HG02884 (cell line): ENCODE measurements around the gene C4orf51.
"Not testable (repeated sequence)": the region's sequence is repeated elsewhere in the genome, so short reads cannot be mapped to it uniquely, and the experiment has no call there.

Source experiments
- ATAC-seq: cut with Tn5 transposase; IDR thresholded peaks from one replicate; pipeline ENCODE4 v1.9.1; 2021; ENCODE audit warnings: mild to moderate bottlenecking, moderate library complexity; ENCODE audit not compliant: unreplicated experiment

C4orf51 gene

GRCh38 chr4:145679991-145680455 is at the start of gene C4orf51:
Gene C4orf51 (plus strand): TSS chr4:145680146. CDS start chr4:145680204, 58 bp downstream.
- no peak for ATAC-seq

- no peak for ATAC-seq
Observed at GRCh38 chr4:145635117-145635516, 44.8 kb upstream of the C4orf51 start.

GRCh38 chr4:145635630-145636029 is 44.3 kb upstream of the C4orf51 start:
- ATAC-seq: no peak

- ATAC-seq: no peak
Observed at GRCh38 chr4:145639186-145639698, 40.7 kb upstream of the C4orf51 start.

- not testable (repeated sequence) for ATAC-seq
Observed at GRCh38 chr4:145640236-145640635, 39.7 kb upstream of the C4orf51 start.

- ATAC-seq: no peak
Observed at GRCh38 chr4:145643295-145643694, 36.7 kb upstream of the C4orf51 start.

- no peak for ATAC-seq
Observed at GRCh38 chr4:145644699-145645098, 35.2 kb upstream of the C4orf51 start.

- no peak for ATAC-seq
Observed at GRCh38 chr4:145656156-145656555, 23.8 kb upstream of the C4orf51 start.

GRCh38 chr4:145660064-145660463 is 19.9 kb upstream of the C4orf51 start:
- no peak for ATAC-seq

- no peak for ATAC-seq
Observed at GRCh38 chr4:145663194-145663593, 16.8 kb upstream of the C4orf51 start.

- ATAC-seq: no peak
Observed at GRCh38 chr4:145665773-145666172, 14.2 kb upstream of the C4orf51 start.

- no peak for ATAC-seq
Observed at GRCh38 chr4:145670422-145670821, 9.5 kb upstream of the C4orf51 start.

- ATAC-seq: no peak
Observed at GRCh38 chr4:145679520-145679919, 426 bp upstream of the C4orf51 start.

- ATAC-seq: no peak
Observed at GRCh38 chr4:145680902-145681301, 956 bp downstream of the C4orf51 start.

- ATAC-seq: no peak
Observed at GRCh38 chr4:145681518-145681917, 1.6 kb downstream of the C4orf51 start.

GRCh38 chr4:145681956-145682355 is 2.0 kb downstream of the C4orf51 start:
- ATAC-seq: no peak

- ATAC-seq: no peak
Observed at GRCh38 chr4:145686991-145687390, 7.0 kb downstream of the C4orf51 start.

GRCh38 chr4:145690610-145691009 is 10.7 kb downstream of the C4orf51 start:
- no peak for ATAC-seq

GRCh38 chr4:145691416-145691815 is 11.5 kb downstream of the C4orf51 start:
- ATAC-seq: not testable (repeated sequence)

- no peak for ATAC-seq
Observed at GRCh38 chr4:145694929-145695328, 15.0 kb downstream of the C4orf51 start.

GRCh38 chr4:145697332-145697731 is 17.4 kb downstream of the C4orf51 start:
- ATAC-seq: peak; percentile 93

- ATAC-seq: no peak
Observed at GRCh38 chr4:145698507-145698906, 18.6 kb downstream of the C4orf51 start.

GRCh38 chr4:145703850-145704497 is 24.0 kb downstream of the C4orf51 start:
- no peak for ATAC-seq
